ENCODE data around the gene KLC4. TPM values are rescaled to one million over a fixed set of nuclear protein-coding genes. Genes with fewer than 3 reads are reported as not detected.
A peak's percentile ranks its signal among the peaks of the same experiment; 100 is the strongest.
"Not testable (repeated sequence)": the region's sequence is repeated elsewhere in the genome, so short reads cannot be mapped to it uniquely, and the experiment has no call there.

The KLC4 gene
- total RNA-seq, 1 experiment from 2014 or later: 24.8 TPM

GRCh38 chr6:43074847-43075669 is 15.6 kb downstream of the KLC4 start:
- Histone ChIP-seq H3K27me3 (ENCODE audit: control insufficient read depth, insufficient read depth, low read length) (no peaks in the 10 kb centered on the region; the same call in 1 of the 2 replicates), H3K36me3 (replicated peaks; ENCODE audit: control insufficient read depth, insufficient read depth, low read length) (no peaks in the 10 kb centered on the region; the same call in 1 of the 2 replicates), H3K4me3 (ENCODE audit: insufficient read depth, low read depth, low read length) (peak overlapping the region; percentile 51; the same call in 1 of the 2 replicates)
- no peak for DNase-seq

GRCh38 chr6:43075670-43076463 is 16.4 kb downstream of the KLC4 start, which contains the start of gene PTK7:
PTK7 (plus strand) TSS chr6:43076314; CDS start chr6:43076489, 175 bp downstream.
- DNase-seq: peak; percentile 99
- Histone ChIP-seq H3K4me3 (ENCODE audit: insufficient read depth, low read depth, low read length) (peak within 1 kb of the TSS; percentile 96), H3K27me3 (ENCODE audit: control insufficient read depth, insufficient read depth, low read length) (no peaks in the 10 kb centered on the region; the same call in 1 of the 2 replicates), H3K36me3 (replicated peaks; ENCODE audit: control insufficient read depth, insufficient read depth, low read length) (no peaks in the 10 kb centered on the region; the same call in 1 of the 2 replicates)

- Histone ChIP-seq H3K27me3 (ENCODE audit: control insufficient read depth, insufficient read depth, low read length) (no peaks in the 10 kb centered on the region; the same call in 1 of the 2 replicates), H3K36me3 (replicated peaks; ENCODE audit: control insufficient read depth, insufficient read depth, low read length) (no peaks in the 10 kb centered on the region; the same call in 1 of the 2 replicates), H3K4me3 (ENCODE audit: insufficient read depth, low read depth, low read length) (peak overlapping the region; percentile 96)
- DNase-seq: peak; percentile 82
Measured at GRCh38 chr6:43076464-43077332, 17.3 kb downstream of the KLC4 start.

GRCh38 chr6:43077333-43077809 is 17.9 kb downstream of the KLC4 start:
- Histone ChIP-seq H3K4me3 (ENCODE audit: insufficient read depth, low read depth, low read length) (peak overlapping the region; percentile 96), H3K27me3 (ENCODE audit: control insufficient read depth, insufficient read depth, low read length) (no peaks in the 10 kb centered on the region; the same call in 1 of the 2 replicates), H3K36me3 (replicated peaks; ENCODE audit: control insufficient read depth, insufficient read depth, low read length) (no peaks in the 10 kb centered on the region; the same call in 1 of the 2 replicates)
- DNase-seq: no peak

- Histone ChIP-seq H3K36me3 (replicated peaks; ENCODE audit: control insufficient read depth, insufficient read depth, low read length) (no peaks in the 10 kb centered on the region; the same call in 1 of the 2 replicates), H3K4me3 (ENCODE audit: insufficient read depth, low read depth, low read length) (no peak overlapping the region), H3K27me3 (ENCODE audit: control insufficient read depth, insufficient read depth, low read length) (no peaks in the 10 kb centered on the region; the same call in 1 of the 2 replicates)
- no peak for DNase-seq
Measured at GRCh38 chr6:43077981-43078511, 18.6 kb downstream of the KLC4 start.

GRCh38 chr6:43078691-43079090 is 19.3 kb downstream of the KLC4 start:
- no peaks in the 10 kb centered on the region; the same call in 1 of the 2 replicates for H3K27me3 ChIP-seq (ENCODE audit: control insufficient read depth, insufficient read depth, low read length)
- no peaks in the 10 kb centered on the region; the same call in 1 of the 2 replicates for H3K36me3 ChIP-seq (replicated peaks; ENCODE audit: control insufficient read depth, insufficient read depth, low read length)
- H3K4me3 ChIP-seq (ENCODE audit: insufficient read depth, low read depth, low read length): no peak overlapping the region
- DNase-seq: no peak

- no peak for DNase-seq
- no peaks in the 10 kb centered on the region; the same call in 1 of the 2 replicates for H3K36me3 ChIP-seq (replicated peaks; ENCODE audit: control insufficient read depth, insufficient read depth, low read length)
Measured at GRCh38 chr6:43081043-43081442, 21.6 kb downstream of the KLC4 start.

GRCh38 chr6:43081922-43082321 is 22.5 kb downstream of the KLC4 start:
- not testable (repeated sequence) for DNase-seq; H3K4me3 ChIP-seq (ENCODE audit: insufficient read depth, low read depth, low read length); H3K36me3 ChIP-seq (replicated peaks; ENCODE audit: control insufficient read depth, insufficient read depth, low read length); H3K27me3 ChIP-seq (ENCODE audit: control insufficient read depth, insufficient read depth, low read length)

More at GRCh38 chr6:43081043-43081442, 21.6 kb downstream of the KLC4 start:
- Histone ChIP-seq H3K4me3 (ENCODE audit: insufficient read depth, low read depth, low read length) (no peak overlapping the region), H3K27me3 (ENCODE audit: control insufficient read depth, insufficient read depth, low read length) (no peaks in the 10 kb centered on the region; the same call in 1 of the 2 replicates)

- peak; percentile 36 for DNase-seq
Measured at GRCh38 chr6:43082806-43083655, 23.6 kb downstream of the KLC4 start.

GRCh38 chr6:43086022-43086658 is 26.7 kb downstream of the KLC4 start:
- H3K36me3 ChIP-seq (replicated peaks; ENCODE audit: control insufficient read depth, insufficient read depth, low read length): no peaks in the 10 kb centered on the region
- no peaks in the 10 kb centered on the region for H3K27me3 ChIP-seq (ENCODE audit: control insufficient read depth, insufficient read depth, low read length)
- H3K4me3 ChIP-seq (ENCODE audit: insufficient read depth, low read depth, low read length): no peak overlapping the region
- DNase-seq: peak; percentile 12

More at GRCh38 chr6:43082806-43083655, 23.6 kb downstream of the KLC4 start:
- no peak overlapping the region for H3K4me3 ChIP-seq (ENCODE audit: insufficient read depth, low read depth, low read length)
- H3K36me3 ChIP-seq (replicated peaks; ENCODE audit: control insufficient read depth, insufficient read depth, low read length): no peaks in the 10 kb centered on the region; the same call in 1 of the 2 replicates
- no peaks in the 10 kb centered on the region for H3K27me3 ChIP-seq (ENCODE audit: control insufficient read depth, insufficient read depth, low read length)

- peak; percentile 30 for DNase-seq
- H3K27me3 ChIP-seq (ENCODE audit: control insufficient read depth, insufficient read depth, low read length): no peaks in the 10 kb centered on the region
- H3K4me3 ChIP-seq (ENCODE audit: insufficient read depth, low read depth, low read length): no peak overlapping the region
- H3K36me3 ChIP-seq (replicated peaks; ENCODE audit: control insufficient read depth, insufficient read depth, low read length): no peaks in the 10 kb centered on the region
Measured at GRCh38 chr6:43088654-43089056, 29.2 kb downstream of the KLC4 start.

- no peaks in the 10 kb centered on the region for H3K36me3 ChIP-seq (replicated peaks; ENCODE audit: control insufficient read depth, insufficient read depth, low read length)
- peak; percentile 74 for DNase-seq
- no peaks in the 10 kb centered on the region for H3K27me3 ChIP-seq (ENCODE audit: control insufficient read depth, insufficient read depth, low read length)
- H3K4me3 ChIP-seq (ENCODE audit: insufficient read depth, low read depth, low read length): no peak overlapping the region
Measured at GRCh38 chr6:43089467-43089866, 30.0 kb downstream of the KLC4 start.
